HG03520 (cell line): ENCODE data around the gene BRICD5.

ENCODE experiments used
- ATAC-seq: cut with Tn5 transposase; IDR thresholded peaks from one replicate; pipeline ENCODE4 v1.9.1; 2021; ENCODE audit warnings: mild to moderate bottlenecking, moderate library complexity; ENCODE audit not compliant: unreplicated experiment

Gene BRICD5

DNA sequence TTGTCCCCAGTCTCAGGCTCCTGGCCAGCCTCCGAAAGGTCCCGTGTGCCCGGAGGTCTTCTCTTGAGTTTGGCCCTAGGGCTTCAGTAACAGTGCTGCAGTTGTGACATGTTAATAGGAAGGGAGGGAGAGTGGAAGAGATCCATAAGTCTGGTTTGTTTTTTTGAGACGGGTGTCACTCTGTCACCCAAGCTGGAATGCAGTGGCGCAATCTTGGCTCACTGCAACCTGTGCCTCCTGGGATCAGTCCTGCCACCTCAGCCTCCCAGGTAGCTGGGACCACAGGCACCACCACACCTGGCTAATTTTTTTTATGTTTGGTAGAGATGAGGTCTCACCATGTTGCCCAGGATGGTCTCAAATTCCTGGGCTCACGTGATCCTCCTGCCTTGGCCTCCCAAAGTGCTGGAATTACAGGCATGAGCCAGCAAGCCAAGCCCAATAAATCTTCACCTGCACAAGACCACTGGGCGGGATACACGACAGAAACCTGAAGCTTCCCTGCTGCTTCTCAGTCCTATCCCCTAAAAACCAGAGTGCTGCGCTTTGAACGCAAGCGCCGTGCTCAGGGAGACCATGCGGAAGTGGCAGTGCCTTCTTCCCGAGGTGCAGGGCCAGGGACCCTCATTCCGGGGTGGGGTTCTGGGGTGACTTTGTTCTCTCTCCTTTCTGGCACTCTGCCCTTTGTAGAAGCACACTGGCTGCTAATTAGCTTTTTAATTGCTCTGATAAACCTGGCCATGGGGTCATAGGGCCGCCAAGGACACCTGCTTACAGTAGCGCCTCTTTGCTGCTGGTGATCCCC lies 44.2 kb downstream of the BRICD5 start:
- no peak for ATAC-seq

GRCh38 chr16:2165861-2166260 lies 44.8 kb downstream of the BRICD5 start:
- no peak for ATAC-seq

GRCh38 chr16:2163211-2163881 lies 47.3 kb downstream of the BRICD5 start:
- no peak for ATAC-seq

DNA sequence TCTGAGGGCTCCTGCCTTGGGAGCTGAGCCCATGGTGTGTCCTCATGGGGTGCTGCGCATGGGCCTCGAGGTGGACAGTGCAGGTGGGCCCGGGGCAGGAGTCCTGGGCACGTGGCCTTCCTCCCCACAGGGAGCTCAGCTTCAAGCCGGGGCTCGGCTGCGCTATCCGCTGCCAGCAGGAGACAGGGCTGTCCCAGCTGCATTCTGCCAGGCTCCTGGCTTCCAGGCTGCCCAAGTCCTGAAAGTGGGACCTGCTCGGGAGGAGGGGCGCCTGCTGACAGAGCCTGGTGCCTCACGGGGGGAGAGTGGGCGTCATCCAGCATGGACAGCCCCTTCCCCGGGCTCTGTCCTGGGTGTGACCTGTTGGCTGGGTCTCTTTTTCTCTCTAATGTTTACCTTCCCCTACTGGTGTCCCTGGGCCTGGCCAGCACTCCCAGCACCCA lies 48.0 kb downstream of the BRICD5 start:
- ATAC-seq, result no peak

- ATAC-seq, result no peak
Measured at GRCh38 chr16:2161911-2162310, 48.8 kb downstream of the BRICD5 start.

DNA sequence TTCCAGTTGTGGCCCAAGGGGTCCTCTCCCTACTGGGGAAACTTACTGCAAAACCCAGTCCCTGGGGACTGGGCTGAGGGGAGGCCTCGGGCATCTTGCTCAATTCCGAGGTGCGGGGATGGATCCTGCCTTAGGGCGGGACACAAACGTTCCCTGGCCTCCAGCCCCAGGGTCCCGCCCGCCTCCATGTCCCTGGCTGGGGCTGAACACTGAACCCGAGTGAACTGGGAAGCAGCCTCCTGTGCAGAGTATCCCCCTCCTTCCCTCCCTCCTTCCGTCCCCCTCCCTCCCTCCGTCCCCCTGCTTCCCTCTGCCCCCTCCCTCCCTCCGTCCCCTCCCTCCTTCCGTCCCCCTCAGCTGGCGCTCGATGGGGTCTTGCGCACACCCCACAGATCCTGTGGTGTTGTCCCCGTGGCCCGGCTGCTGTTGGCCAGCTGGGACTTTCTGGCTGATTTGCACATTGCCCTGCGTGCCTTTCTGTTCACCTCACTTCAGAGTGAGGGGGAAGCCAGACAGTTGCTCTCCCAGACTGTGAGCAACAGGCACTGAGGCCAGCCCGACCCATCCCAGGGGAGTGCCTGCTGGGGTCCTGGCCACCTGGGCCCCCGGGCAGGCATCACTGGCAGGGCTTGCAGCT lies 49.6 kb downstream of the BRICD5 start:
- no peak for ATAC-seq
